HEK293 (cell line): ENCODE data around the gene GATC.
A peak's percentile ranks its signal among the peaks of the same experiment; 100 is the strongest.

Source experiments
- FEZF1 ChIP-seq: fragments of 450-650 bp; formaldehyde crosslinking; IDR thresholded peaks from 2 replicates; pipeline ENCODE4 v1.5.1; 2016; ENCODE audit warnings: missing biosample characterization, missing genetic modification characterization
- HOXD13 ChIP-seq: sonication (generic); formaldehyde crosslinking; IDR thresholded peaks from 2 replicates; pipeline ENCODE4 v1.8.0; 2022; ENCODE audit warnings: missing genetic modification reagents, borderline replicate concordance
- IKZF3 ChIP-seq: fragments of 450-650 bp; IDR thresholded peaks from 2 replicates; pipeline ENCODE4 v1.5.0; 2018; ENCODE audit warnings: missing biosample characterization, mild to moderate bottlenecking, missing genetic modification characterization, moderate library complexity
- PRDM1 ChIP-seq: fragments of 450-650 bp; formaldehyde crosslinking; IDR thresholded peaks from 2 replicates; pipeline ENCODE4; 2016; ENCODE audit warnings: missing biosample characterization, missing genetic modification characterization
- RBAK ChIP-seq: fragments of 450-650 bp; formaldehyde crosslinking; IDR thresholded peaks from 2 replicates; pipeline ENCODE4 v1.5.1; 2016; ENCODE audit warnings: missing biosample characterization, missing genetic modification characterization
- REPIN1 ChIP-seq: fragments of 450-650 bp; formaldehyde crosslinking; IDR thresholded peaks from 2 replicates; pipeline ENCODE4 v1.5.1; 2017; ENCODE audit warnings: missing biosample characterization, missing genetic modification characterization, low read depth
- TRIM28 ChIP-seq: IDR thresholded peaks from 2 replicates; pipeline ENCODE4 v1.6.1; 2011; ENCODE audit warnings: low read length, control low read depth, borderline replicate concordance
- WT1 ChIP-seq: fragments of 450-650 bp; formaldehyde crosslinking; IDR thresholded peaks from 2 replicates; pipeline ENCODE4 v1.5.1; 2016; ENCODE audit warnings: missing biosample characterization, missing genetic modification characterization
- ZBTB17 ChIP-seq: fragments of 450-650 bp; formaldehyde crosslinking; IDR thresholded peaks from 2 replicates; pipeline ENCODE4 v1.5.1; 2016; ENCODE audit warnings: missing biosample characterization, missing genetic modification characterization
- ZFHX2 ChIP-seq: fragments of 450-650 bp; formaldehyde crosslinking; conservative IDR thresholded peaks from 2 replicates; pipeline ENCODE4 v1.5.1; 2016; ENCODE audit warnings: missing biosample characterization, missing genetic modification characterization
- ZNF10 ChIP-seq: fragments of 450-650 bp; formaldehyde crosslinking; IDR thresholded peaks from 2 replicates; pipeline ENCODE4 v1.5.1; 2017; ENCODE audit warnings: missing biosample characterization, missing genetic modification characterization
- ZNF133 ChIP-seq: fragments of 450-650 bp; formaldehyde crosslinking; IDR thresholded peaks from 2 replicates; pipeline ENCODE4 v1.5.1; 2016; ENCODE audit warnings: missing biosample characterization, missing genetic modification characterization
- ZNF169 ChIP-seq: fragments of 450-650 bp; formaldehyde crosslinking; IDR thresholded peaks from 2 replicates; pipeline ENCODE4 v1.5.1; 2016; ENCODE audit warnings: missing biosample characterization, missing genetic modification characterization
- ZNF248 ChIP-seq: fragments of 450-650 bp; formaldehyde crosslinking; IDR thresholded peaks from 2 replicates; pipeline ENCODE4 v1.5.1; 2017; ENCODE audit warnings: missing biosample characterization, missing genetic modification characterization
- ZNF324 ChIP-seq: fragments of 450-650 bp; formaldehyde crosslinking; IDR thresholded peaks from 2 replicates; pipeline ENCODE4 v1.5.1; 2016; ENCODE audit warnings: missing biosample characterization, missing genetic modification characterization
- ZNF404 ChIP-seq: fragments of 450-650 bp; formaldehyde crosslinking; IDR thresholded peaks from 2 replicates; pipeline ENCODE4 v1.5.1; 2017; ENCODE audit warnings: missing biosample characterization, missing genetic modification characterization
- ZNF433 ChIP-seq: fragments of 450-650 bp; formaldehyde crosslinking; IDR thresholded peaks from 2 replicates; pipeline ENCODE4 v1.5.1; 2016; ENCODE audit warnings: missing biosample characterization, missing genetic modification characterization, low read depth
- ZNF510 ChIP-seq: fragments of 450-650 bp; formaldehyde crosslinking; IDR thresholded peaks from 2 replicates; pipeline ENCODE4 v1.5.1; 2018; ENCODE audit warnings: mild to moderate bottlenecking, missing genetic modification characterization, missing biosample characterization; ENCODE audit not compliant: insufficient replicate concordance
- ZNF514 ChIP-seq: fragments of 450-650 bp; formaldehyde crosslinking; IDR thresholded peaks from 2 replicates; pipeline ENCODE4 v1.5.1; 2016; ENCODE audit warnings: missing biosample characterization, missing genetic modification characterization
- ZNF561 ChIP-seq: fragments of 450-650 bp; IDR thresholded peaks from 2 replicates; pipeline ENCODE4 v1.5.1; 2018; ENCODE audit warnings: missing biosample characterization, missing genetic modification characterization, borderline replicate concordance
- ZNF639 ChIP-seq: fragments of 450-650 bp; formaldehyde crosslinking; IDR thresholded peaks from 2 replicates; pipeline ENCODE4 v1.5.1; 2016; ENCODE audit warnings: missing biosample characterization, missing genetic modification characterization
- ZNF658 ChIP-seq: fragments of 450-650 bp; formaldehyde crosslinking; IDR thresholded peaks from 2 replicates; pipeline ENCODE4; 2016; ENCODE audit warnings: missing biosample characterization, missing genetic modification characterization
- ZNF664 ChIP-seq: fragments of 450-650 bp; formaldehyde crosslinking; IDR thresholded peaks from 2 replicates; pipeline ENCODE4 v1.5.1; 2016; ENCODE audit warnings: missing biosample characterization, missing genetic modification characterization
- ZNF692 ChIP-seq: fragments of 450-650 bp; formaldehyde crosslinking; IDR thresholded peaks from 2 replicates; pipeline ENCODE4 v1.5.1; 2016; ENCODE audit warnings: missing biosample characterization, missing genetic modification characterization
- ZNF707 ChIP-seq: fragments of 450-650 bp; formaldehyde crosslinking; IDR thresholded peaks from 2 replicates; pipeline ENCODE4 v1.5.1; 2016; ENCODE audit warnings: missing biosample characterization, missing genetic modification characterization
- ZNF776 ChIP-seq: fragments of 450-650 bp; formaldehyde crosslinking; IDR thresholded peaks from 2 replicates; pipeline ENCODE4 v1.5.0; 2017; ENCODE audit warnings: missing biosample characterization, missing genetic modification characterization, borderline replicate concordance
- ZNF785 ChIP-seq: fragments of 450-650 bp; formaldehyde crosslinking; IDR thresholded peaks from 2 replicates; pipeline ENCODE4 v1.5.1; 2016; ENCODE audit warnings: missing biosample characterization, missing genetic modification characterization
- ZSCAN18 ChIP-seq: fragments of 450-650 bp; formaldehyde crosslinking; IDR thresholded peaks from 2 replicates; pipeline ENCODE4 v1.5.1; 2016; ENCODE audit warnings: missing biosample characterization, missing genetic modification characterization
- TF ChIP-seq, protein P1 (sequence below): fragments of 450-650 bp; formaldehyde crosslinking; IDR thresholded peaks from 2 replicates; pipeline ENCODE4 v1.5.1; 2016; ENCODE audit warnings: missing biosample characterization, missing genetic modification characterization
- TF ChIP-seq, protein P2 (sequence below): fragments of 450-650 bp; formaldehyde crosslinking; IDR thresholded peaks from 2 replicates; pipeline ENCODE4 v1.5.1; 2016; ENCODE audit warnings: missing biosample characterization, missing genetic modification characterization
- TF ChIP-seq, protein P3 (sequence below): fragments of 450-650 bp; formaldehyde crosslinking; IDR thresholded peaks from 2 replicates; pipeline ENCODE4 v1.5.1; 2016; ENCODE audit warnings: missing biosample characterization, missing genetic modification characterization

GATC gene

GRCh38 chr12:120445911-120446843 lies at the start of gene GATC, which contains the start of gene TRIAP1 (continued):
- TF ChIP-seq, protein P1, sequence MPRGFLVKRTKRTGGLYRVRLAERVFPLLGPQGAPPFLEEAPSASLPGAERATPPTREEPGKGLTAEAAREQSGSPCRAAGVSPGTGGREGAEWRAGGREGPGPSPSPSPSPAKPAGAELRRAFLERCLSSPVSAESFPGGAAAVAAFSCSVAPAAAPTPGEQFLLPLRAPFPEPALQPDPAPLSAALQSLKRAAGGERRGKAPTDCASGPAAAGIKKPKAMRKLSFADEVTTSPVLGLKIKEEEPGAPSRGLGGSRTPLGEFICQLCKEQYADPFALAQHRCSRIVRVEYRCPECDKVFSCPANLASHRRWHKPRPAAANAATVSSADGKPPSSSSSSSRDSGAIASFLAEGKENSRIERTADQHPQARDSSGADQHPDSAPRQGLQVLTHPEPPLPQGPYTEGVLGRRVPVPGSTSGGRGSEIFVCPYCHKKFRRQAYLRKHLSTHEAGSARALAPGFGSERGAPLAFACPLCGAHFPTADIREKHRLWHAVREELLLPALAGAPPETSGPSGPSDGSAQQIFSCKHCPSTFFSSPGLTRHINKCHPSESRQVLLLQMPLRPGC (tag by site-specific recombination): peak; percentile 91
- TF ChIP-seq ZNF785 (tag by site-specific recombination) (no peak), IKZF3 (tag by site-specific recombination) (no peak), ZNF639 (peak; percentile 97), ZNF658 (no peak), ZNF169 (tag by site-specific recombination) (no peak), ZNF776 (tag by site-specific recombination) (no peak), ZNF692 (tag by site-specific recombination) (peak; percentile 89), ZNF10 (tag by site-specific recombination) (peak; percentile 74; the same call in 1 of the 2 replicates), ZSCAN18 (no peak), ZFHX2 (tag by site-specific recombination) (peak; percentile 89), ZBTB17 (tag by site-specific recombination) (peak; percentile 99), ZNF707 (tag by site-specific recombination) (no peak), PRDM1 (tag by site-specific recombination) (no peak; the same call in 1 of the 2 replicates), HOXD13 (CRISPR knock-in tag) (no peak; the same call in 1 of the 2 replicates), ZNF561 (tag by site-specific recombination) (no peak; the same call in 1 of the 2 replicates), ZNF324 (tag by site-specific recombination) (peak; percentile 95), ZNF433 (no peak), FEZF1 (tag by site-specific recombination) (peak; percentile 36; the same call in 1 of the 2 replicates), WT1 (peak; percentile 70; the same call in 1 of the 2 replicates), RBAK (tag by site-specific recombination) (no peak), ZNF133 (tag by site-specific recombination) (no peak), TRIM28 (no peak), ZNF510 (tag by site-specific recombination) (no peak), ZNF664 (tag by site-specific recombination) (0 out of 2 replicates have a peak, but pooled peaks have one; percentile 38), ZNF514 (tag by site-specific recombination) (no peak), ZNF248 (tag by site-specific recombination) (no peak), ZNF404 (tag by site-specific recombination) (no peak), REPIN1 (peak; percentile 55; the same call in 1 of the 2 replicates)
- TF ChIP-seq, protein P2, sequence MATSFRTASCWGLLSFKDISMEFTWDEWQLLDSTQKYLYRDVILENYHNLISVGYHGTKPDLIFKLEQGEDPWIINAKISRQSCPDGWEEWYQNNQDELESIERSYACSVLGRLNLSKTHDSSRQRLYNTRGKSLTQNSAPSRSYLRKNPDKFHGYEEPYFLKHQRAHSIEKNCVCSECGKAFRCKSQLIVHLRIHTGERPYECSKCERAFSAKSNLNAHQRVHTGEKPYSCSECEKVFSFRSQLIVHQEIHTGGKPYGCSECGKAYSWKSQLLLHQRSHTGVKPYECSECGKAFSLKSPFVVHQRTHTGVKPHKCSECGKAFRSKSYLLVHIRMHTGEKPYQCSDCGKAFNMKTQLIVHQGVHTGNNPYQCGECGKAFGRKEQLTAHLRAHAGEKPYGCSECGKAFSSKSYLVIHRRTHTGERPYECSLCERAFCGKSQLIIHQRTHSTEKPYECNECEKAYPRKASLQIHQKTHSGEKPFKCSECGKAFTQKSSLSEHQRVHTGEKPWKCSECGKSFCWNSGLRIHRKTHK (tag by site-specific recombination): no peak
- TF ChIP-seq, protein P3, sequence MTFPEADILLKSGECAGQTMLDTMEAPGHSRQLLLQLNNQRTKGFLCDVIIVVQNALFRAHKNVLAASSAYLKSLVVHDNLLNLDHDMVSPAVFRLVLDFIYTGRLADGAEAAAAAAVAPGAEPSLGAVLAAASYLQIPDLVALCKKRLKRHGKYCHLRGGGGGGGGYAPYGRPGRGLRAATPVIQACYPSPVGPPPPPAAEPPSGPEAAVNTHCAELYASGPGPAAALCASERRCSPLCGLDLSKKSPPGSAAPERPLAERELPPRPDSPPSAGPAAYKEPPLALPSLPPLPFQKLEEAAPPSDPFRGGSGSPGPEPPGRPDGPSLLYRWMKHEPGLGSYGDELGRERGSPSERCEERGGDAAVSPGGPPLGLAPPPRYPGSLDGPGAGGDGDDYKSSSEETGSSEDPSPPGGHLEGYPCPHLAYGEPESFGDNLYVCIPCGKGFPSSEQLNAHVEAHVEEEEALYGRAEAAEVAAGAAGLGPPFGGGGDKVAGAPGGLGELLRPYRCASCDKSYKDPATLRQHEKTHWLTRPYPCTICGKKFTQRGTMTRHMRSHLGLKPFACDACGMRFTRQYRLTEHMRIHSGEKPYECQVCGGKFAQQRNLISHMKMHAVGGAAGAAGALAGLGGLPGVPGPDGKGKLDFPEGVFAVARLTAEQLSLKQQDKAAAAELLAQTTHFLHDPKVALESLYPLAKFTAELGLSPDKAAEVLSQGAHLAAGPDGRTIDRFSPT: no peak
